H1 (cell line): ENCODE data around the gene FUT4. TPM values are rescaled to one million over a fixed set of nuclear protein-coding genes. Genes with fewer than 3 reads are reported as not detected.

ENCODE experiments used
- CTCF ChIA-PET: fragments of 300-600 bp; sonication (Branson Sonifier 250); formaldehyde crosslinking; loops from one replicate; lab custom pipeline; 2021; ENCODE audit not compliant: partially characterized antibody; lab: Charles Lee
- POLR2A ChIA-PET: fragments of 300-600 bp; sonication (Branson Sonifier 250); formaldehyde crosslinking; loops from one replicate; lab custom pipeline; 2021; ENCODE audit warnings: inconsistent platforms; ENCODE audit not compliant: partially characterized antibody; lab: Charles Lee
- DNase-seq, 2 experiments: peaks; one replicate each; pipeline versions ENCODE4 v3.0.0 to v3.0.0-alpha.2; 2010 to 2022; ENCODE audit warnings: low spot score in 2 of 2, low read depth in 1 of 2, mixed read lengths in 1 of 2
- FAIRE-seq: peaks from 2 replicates; lab custom pipeline; 2011; peaks lifted over from hg19 to GRCh38; lab: Jason Lieb, UNC
- H2AFZ ChIP-seq: 2 replicates; pipeline ENCODE4 v1.8.1; 2012; ENCODE audit warnings: low read length, inconsistent platforms
- H2AK5ac ChIP-seq: 2 replicates; pipeline ENCODE4 v1.6.1; 2013; ENCODE audit warnings: low read depth, low read length
- H2BK120ac ChIP-seq: replicated peaks from 2 replicates; pipeline ENCODE3; 2013; ENCODE audit warnings: low read depth, low read length, inconsistent platforms
- H2BK12ac ChIP-seq: 2 replicates; pipeline ENCODE4 v1.6.1; 2013; ENCODE audit warnings: low read depth, low read length
- H2BK15ac ChIP-seq: 2 replicates; pipeline ENCODE4 v1.6.1; 2013; ENCODE audit warnings: low read length
- H2BK20ac ChIP-seq: 2 replicates; pipeline ENCODE4 v1.6.1; 2013; ENCODE audit warnings: low read length
- H2BK5ac ChIP-seq: 2 replicates; pipeline ENCODE4 v1.6.1; 2013; ENCODE audit warnings: low read depth, low read length
- H3K14ac ChIP-seq: 2 replicates; pipeline ENCODE4 v1.6.1; 2013; ENCODE audit warnings: inconsistent platforms; ENCODE audit not compliant: insufficient read length
- H3K18ac ChIP-seq: 2 replicates; pipeline ENCODE4 v1.6.1; 2013; ENCODE audit warnings: low read length; ENCODE audit errors: extremely low read depth
- H3K23ac ChIP-seq: 2 replicates; pipeline ENCODE4 v1.6.1; 2013; ENCODE audit warnings: inconsistent platforms; ENCODE audit not compliant: insufficient read length
- H3K23me2 ChIP-seq: 2 replicates; pipeline ENCODE4 v1.6.1; 2013; ENCODE audit warnings: low read depth, low read length
- H3K27ac ChIP-seq: 2 replicates; pipeline ENCODE4 v1.6.1; 2011; ENCODE audit warnings: low read depth, low read length, inconsistent platforms
- H3K27me3 ChIP-seq, 4 experiments: replicated peaks in 1 of 4; 1 replicate in 1 of 4; 2 replicates in 3 of 4; pipeline versions ENCODE4 v1.6.1 to v1.8.1; 2011 to 2013; ENCODE audit warnings: low read length in 3 of 4, mild to moderate bottlenecking in 3 of 4, inconsistent platforms in 2 of 4, mixed read lengths in 2 of 4, moderate library complexity in 1 of 4; ENCODE audit not compliant: control insufficient read depth in 3 of 4, insufficient read depth in 3 of 4; ENCODE audit errors: extremely low read depth in 1 of 4
- H3K36me3 ChIP-seq, 4 experiments: 2 replicates each; pipeline versions ENCODE4 v1.6.1 to v1.8.1; 2011 to 2013; ENCODE audit warnings: mild to moderate bottlenecking in 4 of 4, low read length in 3 of 4, moderate library complexity in 2 of 4, control low read depth in 1 of 4, inconsistent platforms in 1 of 4; ENCODE audit not compliant: insufficient read depth in 4 of 4, control insufficient read depth in 2 of 4
- H3K4ac ChIP-seq: replicated peaks from 2 replicates; pipeline ENCODE3; 2013; ENCODE audit warnings: low read length, low read depth, mixed read lengths, inconsistent platforms; ENCODE audit not compliant: insufficient read length
- H3K4me1 ChIP-seq, 4 experiments: replicated peaks in 1 of 4; 1 replicate in 1 of 4; 2 replicates in 3 of 4; pipeline versions ENCODE4 v1.6.1 to v1.8.1; 2011 to 2013; ENCODE audit warnings: low read length in 3 of 4, inconsistent platforms in 2 of 4, mixed read lengths in 1 of 4; ENCODE audit not compliant: insufficient read depth in 4 of 4, control insufficient read depth in 3 of 4
- H3K4me2 ChIP-seq, 2 experiments: 2 replicates each; pipeline versions ENCODE4 v1.6.1 to v1.8.1; 2011 to 2013; ENCODE audit warnings: low read depth in 2 of 2, low read length in 2 of 2, control low read depth in 1 of 2, inconsistent platforms in 1 of 2, mild to moderate bottlenecking in 1 of 2; ENCODE audit not compliant: insufficient read depth in 1 of 2
- H3K4me3 ChIP-seq, 4 experiments: fragments of 200-600, 300-600 bp in 1 of 4; sonication (generic), shearing (Covaris generic), sonication (Bioruptor Twin) in 1 of 4; 2 replicates each; pipeline versions ENCODE4 v1.5.1 to v1.8.1; 2011 to 2016; ENCODE audit warnings: low read length in 4 of 4, low read depth in 3 of 4, control low read depth in 2 of 4, inconsistent platforms in 2 of 4, mild to moderate bottlenecking in 2 of 4, mixed read lengths in 1 of 4, moderate library complexity in 1 of 4; ENCODE audit not compliant: insufficient read depth in 2 of 4; ENCODE audit errors: extremely low read depth in 1 of 4
- H3K56ac ChIP-seq: replicated peaks from 2 replicates; pipeline ENCODE3; 2013; ENCODE audit warnings: low read depth, mild to moderate bottlenecking, mixed read lengths, low read length, inconsistent platforms; ENCODE audit not compliant: insufficient read length
- H3K79me1 ChIP-seq: 2 replicates; pipeline ENCODE4 v1.6.1; 2013; ENCODE audit warnings: low read depth, low read length, control low read depth
- H3K79me2 ChIP-seq, 2 experiments: 2 replicates each; pipeline versions ENCODE4 v1.6.1 to v1.8.1; 2012 to 2013; ENCODE audit warnings: low read length in 2 of 2, mild to moderate bottlenecking in 2 of 2, inconsistent platforms in 1 of 2; ENCODE audit not compliant: insufficient read depth in 2 of 2, control insufficient read depth in 1 of 2
- H3K9ac ChIP-seq, 4 experiments: replicated peaks in 1 of 4; 1 replicate in 1 of 4; 2 replicates in 3 of 4; pipeline versions ENCODE4 v1.6.1 to v1.8.1; 2011 to 2013; ENCODE audit warnings: low read depth in 3 of 4, low read length in 3 of 4, control low read depth in 2 of 4, mild to moderate bottlenecking in 2 of 4, moderate library complexity in 2 of 4, inconsistent platforms in 1 of 4; ENCODE audit errors: extremely low read depth in 1 of 4
- H3K9me3 ChIP-seq, 2 experiments: 2 replicates each; pipeline versions ENCODE4 v1.6.1 to v1.8.1; 2012 to 2013; ENCODE audit warnings: mild to moderate bottlenecking in 2 of 2, moderate library complexity in 2 of 2, control low read depth in 1 of 2, inconsistent platforms in 1 of 2, low read depth in 1 of 2, low read length in 1 of 2, mixed read lengths in 1 of 2; ENCODE audit not compliant: insufficient read depth in 2 of 2
- H4K20me1 ChIP-seq, 2 experiments: replicated peaks in 1 of 2; 2 replicates each; pipeline versions ENCODE3 to v1.8.1; 2011 to 2013; ENCODE audit warnings: inconsistent platforms in 2 of 2, low read length in 2 of 2, mild to moderate bottlenecking in 1 of 2; ENCODE audit not compliant: insufficient read depth in 2 of 2, control insufficient read depth in 1 of 2
- H4K5ac ChIP-seq: 2 replicates; pipeline ENCODE4 v1.6.1; 2013; ENCODE audit warnings: low read length, low read depth, mixed read lengths, inconsistent platforms; ENCODE audit not compliant: insufficient read length
- H4K8ac ChIP-seq: 2 replicates; pipeline ENCODE4 v1.8.0; 2013; ENCODE audit warnings: mild to moderate bottlenecking, moderate library complexity, low read length, inconsistent platforms; ENCODE audit not compliant: insufficient read depth; ENCODE audit errors: extremely low read depth
- H4K91ac ChIP-seq: replicated peaks from 2 replicates; pipeline ENCODE3; 2013; ENCODE audit warnings: low read length, mixed read lengths, inconsistent platforms; ENCODE audit not compliant: insufficient read length
- CBX5 ChIP-seq: fragments of 300-800, 300-1000 bp; sonication (generic); IDR thresholded peaks from 2 replicates; pipeline ENCODE4 v1.7.1; 2016; ENCODE audit warnings: antibody characterized with exemption, low read length, low read depth
- CREB1 ChIP-seq: IDR thresholded peaks from 2 replicates; pipeline ENCODE4 v1.6.1; 2012; ENCODE audit warnings: inconsistent platforms
- KDM4A ChIP-seq: IDR thresholded peaks from one replicate; pipeline ENCODE4 v1.7.1; 2012; ENCODE audit warnings: low read depth, mild to moderate bottlenecking, moderate library complexity, low read length, inconsistent platforms; ENCODE audit not compliant: severe bottlenecking
- RBBP5 ChIP-seq: IDR thresholded peaks from 2 replicates; pipeline ENCODE4 v1.7.1; 2012; ENCODE audit warnings: low read depth, mild to moderate bottlenecking, inconsistent platforms, low read length, moderate library complexity, borderline replicate concordance
- RFX5 ChIP-seq: IDR thresholded peaks from 2 replicates; pipeline ENCODE4 v1.6.1; 2011; ENCODE audit warnings: low read depth, low read length, improper control_type of control experiment, borderline replicate concordance
- SAP30 ChIP-seq: fragments of 300-600 bp; sonication (generic); IDR thresholded peaks from 2 replicates; pipeline ENCODE4 v1.7.1; 2012; ENCODE audit warnings: low read length, moderate library complexity, mild to moderate bottlenecking, inconsistent platforms; ENCODE audit not compliant: insufficient read depth, insufficient replicate concordance
- WGBS, 2 experiments: shearing (Covaris generic) in 1 of 2; methylation state at CpG; one replicate each; pipeline versions ENCODE4 v1.1.6 to v1.1.7; 2013 to 2015; ENCODE audit warnings: low lambda C conversion rate in 2 of 2, mixed read lengths in 2 of 2, inconsistent platforms in 1 of 2, low coverage in 1 of 2, missing lambda C conversion rate in 1 of 2; ENCODE audit not compliant: insufficient replicate concordance in 2 of 2, insufficient coverage in 1 of 2, insufficient read length in 1 of 2; ENCODE audit errors: extremely low coverage in 1 of 2, missing lambda C conversion rate in 1 of 2; 5-methylcytosine and 5-hydroxymethylcytosine counted together
- polyA plus RNA-seq, 7 experiments: library from polyadenylated mRNA; depleted of rRNA in 3 of 7; stranded (reverse) in 5 of 7; unstranded in 2 of 7; fragments of >200 nt in 5 of 7; fragments of 200-250 nt in 2 of 7; gene quantifications; 1 replicate in 5 of 7; 2 replicates in 1 of 7; 4 replicates in 1 of 7; pipeline versions ENCODE4 v1.2.1 to v1.2.3, GENCODE V29; 2011 to 2013; ENCODE audit warnings: missing spikeins in 2 of 7, mixed read lengths in 2 of 7
- total RNA-seq: library from RNA; stranded (reverse); fragmentation: NEBNext Ultra II Directional; extraction: Animal tissue kit (Norgen Biotek cat#: 25700); gene quantifications from 2 replicates; pipeline ENCODE4 v1.2.1, GENCODE V29; 2021

Gene FUT4
- total and polyA plus RNA-seq, 2 of the 8 experiments (the other 6 are each of a cell fraction or from before 2014, with no cell fraction given) = 2.6 to 8.0 TPM

DNA sequence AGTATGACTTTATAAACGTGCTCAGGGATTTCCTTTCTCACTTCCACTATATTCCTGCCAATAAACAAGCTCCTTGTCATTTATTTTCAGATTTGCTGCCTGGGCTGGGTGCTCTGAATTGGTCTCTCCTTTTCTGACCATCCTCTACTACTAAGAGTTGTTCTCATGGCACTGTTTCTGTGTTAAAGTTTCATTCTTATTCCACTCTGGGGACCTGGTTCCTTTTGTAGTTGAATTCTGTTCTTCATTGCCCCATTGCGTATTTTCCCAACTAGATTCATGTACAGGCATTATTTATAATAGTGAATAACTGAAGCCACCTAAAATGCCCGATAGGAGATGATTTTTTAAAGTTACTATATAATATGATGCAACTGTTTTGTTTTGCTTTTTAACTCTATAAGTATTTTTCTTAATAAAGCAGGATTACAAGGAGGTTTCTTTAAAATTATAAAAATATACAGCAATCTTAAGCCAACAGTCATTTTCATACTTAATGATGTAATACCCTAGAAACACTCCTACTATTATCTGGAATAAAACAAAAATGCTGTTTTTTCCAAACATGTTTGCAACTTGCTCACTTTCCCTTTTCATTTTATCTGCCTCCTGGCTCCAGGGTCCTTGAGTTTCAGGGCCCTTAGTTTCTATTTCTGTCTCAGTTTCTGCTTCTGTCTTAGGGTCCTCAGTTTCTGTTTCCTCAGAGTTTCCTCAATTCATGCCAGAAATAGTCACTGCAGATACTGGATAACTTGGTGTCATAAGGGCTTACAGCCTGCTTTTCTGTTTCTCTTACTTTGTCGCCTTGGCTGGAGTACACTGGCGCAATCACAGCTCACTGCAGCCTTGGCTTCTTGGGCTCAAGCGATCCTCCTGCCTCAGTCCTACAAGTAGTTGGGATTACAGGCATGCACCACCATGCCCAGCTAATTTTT lies 9.8 kb upstream of the FUT4 start:
- POLR2A ChIA-PET = no interaction called here
- Histone ChIP-seq H2AK5ac (no peak overlapping the region), H4K5ac (no peak overlapping the region), H3K9me3 (no peaks in the 10 kb centered on the region), H3K56ac (no peak overlapping the region), H2BK120ac (no peak overlapping the region), H3K79me2 (no peaks in the 10 kb centered on the region), H4K91ac (no peak overlapping the region), H3K9ac (no peak overlapping the region), H3K79me1 (no peaks in the 10 kb centered on the region), H3K4me1 (no peaks in the 10 kb centered on the region), H3K14ac (no peak overlapping the region), H2BK20ac (no peak overlapping the region), H2AFZ (no peak overlapping the region), H3K18ac (no peak overlapping the region), H3K23me2 (no peaks in the 10 kb centered on the region), H3K4ac (no peak overlapping the region), H3K27me3 (no peaks in the 10 kb centered on the region), H3K4me3 (no peak overlapping the region), H4K20me1 (no peaks in the 10 kb centered on the region), H2BK15ac (no peak overlapping the region), H4K8ac (no peak overlapping the region; the same call in 1 of the 2 replicates), H3K4me2 (no peak overlapping the region), H2BK12ac (no peak overlapping the region), H3K23ac (no peak overlapping the region), H3K27ac (no peak overlapping the region), H2BK5ac (no peak overlapping the region), H3K36me3 (no peaks in the 10 kb centered on the region)
- CTCF ChIA-PET = interaction anchor here (0.6 to 1.7 kb wide), 4 partner anchors 11 to 69 kb away, joined by 3 to 4 read pairs (median 4); no protein-coding TSS in a partner anchor
- DNase-seq = no peak
- FAIRE-seq = no peak
- no peak for TF ChIP-seq SAP30
- TF ChIP-seq RBBP5 = no peak
- no peak for TF ChIP-seq KDM4A
- no peak for TF ChIP-seq CREB1
- no peak for TF ChIP-seq CBX5
- TF ChIP-seq RFX5 = no peak
- 90% methylated on average over 6 of the region's 6 CpGs; no CpG with 5 or more reads in 1 of the 2 experiments for WGBS, 2 experiments
